SH-SY5Y (cell line): Measurements from ENCODE around the gene VAV3.

Source experiments
- GATA2 ChIP-seq: IDR thresholded peaks from 2 replicates; pipeline ENCODE4 v1.6.1; 2011; ENCODE audit warnings: mild to moderate bottlenecking, low read depth, low read length
- GATA3 ChIP-seq: IDR thresholded peaks from 2 replicates; pipeline ENCODE4 v1.6.1; 2011; ENCODE audit warnings: low read depth, mild to moderate bottlenecking, low read length, moderate library complexity

GRCh38 chr1:107866870-107867269 is 98.1 kb downstream of the VAV3 start:
- TF ChIP-seq GATA3 (no peak), GATA2 (no peak)
